GM12874 (cell line): ENCODE data around the gene COL25A1.

ENCODE experiments used
- CTCF ChIP-seq: IDR thresholded peaks from 2 replicates; pipeline ENCODE4 v1.5.1; 2011; ENCODE audit warnings: low read depth, mild to moderate bottlenecking, control low read depth, low read length, moderate library complexity; ENCODE audit not compliant: insufficient read depth

The COL25A1 gene

GRCh38 chr4:109234596-109234995, 67.9 kb downstream of the COL25A1 start:
- TF ChIP-seq CTCF: no peak

GRCh38 chr4:109233570-109233969, 68.9 kb downstream of the COL25A1 start:
- TF ChIP-seq CTCF: no peak

GRCh38 chr4:109232681-109233080, 69.8 kb downstream of the COL25A1 start:
- TF ChIP-seq CTCF: no peak

GRCh38 chr4:109231331-109231730, 71.1 kb downstream of the COL25A1 start:
- TF ChIP-seq CTCF: no peak

- TF ChIP-seq CTCF: no peak
Measured at GRCh38 chr4:109229028-109229427, 73.4 kb downstream of the COL25A1 start.

- no peak for TF ChIP-seq CTCF
Measured at GRCh38 chr4:109218288-109218687, 84.2 kb downstream of the COL25A1 start.

GRCh38 chr4:109216085-109216696, 86.3 kb downstream of the COL25A1 start:
- TF ChIP-seq CTCF: no peak
